HepG2 (cell line): ENCODE measurements around the gene CCDC167. TPM values are rescaled to one million over a fixed set of nuclear protein-coding genes. Genes with fewer than 3 reads are reported as not detected.

Source experiments
- ARID3A ChIP-seq: IDR thresholded peaks from 2 replicates; pipeline ENCODE4 v1.6.1; 2012; ENCODE audit warnings: low read depth, low read length, improper control_type of control experiment
- ARID4A ChIP-seq: sonication (generic); formaldehyde crosslinking; IDR thresholded peaks from 2 replicates; pipeline ENCODE4 v1.5.0; 2020; ENCODE audit warnings: mild to moderate bottlenecking, missing genetic modification reagents, borderline replicate concordance
- CREB1 ChIP-seq, 2 experiments: fragments of 450-650 bp in 1 of 2; IDR thresholded peaks; 2 replicates each; pipeline ENCODE4 v1.6.1; 2016 to 2017; ENCODE audit warnings: control low read depth in 1 of 2, mild to moderate bottlenecking in 1 of 2, missing compliant biosample characterization in 1 of 2, missing genetic modification characterization in 1 of 2
- FOXP1 ChIP-seq, 2 experiments: fragments of 450-650 bp in 1 of 2; IDR thresholded peaks; 2 replicates each; pipeline ENCODE4 v1.6.1; 2017 to 2018; ENCODE audit warnings: antibody characterized with exemption in 1 of 2
- GFI1 ChIP-seq: sonication (generic); formaldehyde crosslinking; IDR thresholded peaks from 2 replicates; pipeline ENCODE4 v1.5.0; 2020; ENCODE audit warnings: missing genetic modification reagents, mild to moderate bottlenecking, borderline replicate concordance
- HNF1B ChIP-seq: sonication (generic); formaldehyde crosslinking; IDR thresholded peaks from 2 replicates; pipeline ENCODE4 v1.5.1; 2020; ENCODE audit warnings: mild to moderate bottlenecking, moderate library complexity, missing genetic modification reagents
- SP4 ChIP-seq: sonication (generic); formaldehyde crosslinking; IDR thresholded peaks from 2 replicates; pipeline ENCODE4 v1.8.1; 2023; ENCODE audit warnings: mild to moderate bottlenecking, missing genetic modification reagents
- TCF7L2 ChIP-seq: IDR thresholded peaks from 2 replicates; pipeline ENCODE4 v1.6.1; 2011; ENCODE audit warnings: mild to moderate bottlenecking, low read depth, low read length, moderate library complexity
- ZC3H4 ChIP-seq: sonication (generic); formaldehyde crosslinking; IDR thresholded peaks from 2 replicates; pipeline ENCODE4 v1.4.0; 2020; ENCODE audit warnings: missing genetic modification reagents, borderline replicate concordance
- ZHX1 ChIP-seq: sonication (generic); formaldehyde crosslinking; IDR thresholded peaks from 2 replicates; pipeline ENCODE4 v1.8.1; 2022; ENCODE audit warnings: low read depth, mild to moderate bottlenecking, missing genetic modification reagents
- ZNF513 ChIP-seq: sonication (generic); formaldehyde crosslinking; conservative IDR thresholded peaks from 2 replicates; pipeline ENCODE4 v1.5.0; 2020; ENCODE audit warnings: missing genetic modification reagents
- ZNF547 ChIP-seq: sonication (generic); formaldehyde crosslinking; IDR thresholded peaks from 2 replicates; pipeline ENCODE4 v1.5.1; 2020; ENCODE audit warnings: mild to moderate bottlenecking, missing genetic modification reagents
- ZNF572 ChIP-seq: sonication (generic); formaldehyde crosslinking; IDR thresholded peaks from 2 replicates; pipeline ENCODE4 v1.5.1; 2020; ENCODE audit warnings: mild to moderate bottlenecking, missing genetic modification reagents
- ZNF724P ChIP-seq: sonication (generic); formaldehyde crosslinking; IDR thresholded peaks from 2 replicates; pipeline ENCODE4 v1.8.0; 2022; ENCODE audit warnings: missing genetic modification reagents, borderline replicate concordance
- ZSCAN22 ChIP-seq: sonication (generic); formaldehyde crosslinking; IDR thresholded peaks from 2 replicates; pipeline ENCODE4 v1.4.0; 2020; ENCODE audit warnings: mild to moderate bottlenecking, missing genetic modification reagents
- polyA plus RNA-seq, 8 experiments: library from polyadenylated mRNA; depleted of rRNA in 3 of 8; stranded (reverse) in 7 of 8; unstranded in 1 of 8; fragments of >200 nt; fragmentation: Illumina TruSeq in 4 of 8; extraction: Trizol in 4 of 8; gene quantifications; 2 replicates each; pipeline versions ENCODE4 v1.2.1 to v1.2.3, GENCODE V29; 2011 to 2016; ENCODE audit warnings: low read depth in 4 of 8, missing spikeins in 1 of 8, mixed read lengths in 1 of 8; ENCODE audit not compliant: insufficient read depth in 1 of 8
- total RNA-seq, 5 experiments: library from RNA; depleted of rRNA; stranded (reverse); fragments of >200 nt; fragmentation: Illumina TruSeq; extraction: Trizol; gene quantifications; 2 replicates each; pipeline ENCODE4 v1.2.3, GENCODE V29; 2016; ENCODE audit warnings: low read depth in 1 of 5

CCDC167 gene
- total and polyA plus RNA-seq, 2 of the 13 experiments (the other 11 are each of a cell fraction or from before 2014, with no cell fraction given): 48.4 to 66.8 TPM

GRCh38 chr6:37499433-37500293 is at the start of gene CCDC167 (continued):
- TF ChIP-seq ARID4A (CRISPR knock-in tag) (peak; percentile 90), ZC3H4 (no peak), ZNF724P (CRISPR knock-in tag) (no peak; the same call in 1 of the 2 replicates), TCF7L2 (no peak), HNF1B (CRISPR knock-in tag) (peak; percentile 93), ZSCAN22 (CRISPR knock-in tag) (no peak), ARID3A (no peak), FOXP1 (IDR thresholded peaks at IDR 0.05) (no peak), FOXP1 (CRISPR knock-in tag; IDR thresholded peaks at IDR 0.05) (peak; percentile 11; the same call in 1 of the 2 replicates), ZNF513 (CRISPR knock-in tag) (no peak), GFI1 (CRISPR knock-in tag) (no peak), CREB1 (IDR thresholded peaks at IDR 0.05) (peak; percentile 70; the same call in 1 of the 2 replicates), CREB1 (CRISPR knock-in tag; IDR thresholded peaks at IDR 0.05) (peak; percentile 86), ZHX1 (CRISPR knock-in tag) (peak; percentile 90; the same call in 1 of the 2 replicates), ZNF547 (CRISPR knock-in tag) (no peak), ZNF572 (CRISPR knock-in tag) (peak; percentile 82; the same call in 1 of the 2 replicates), SP4 (CRISPR knock-in tag) (peak; percentile 75)
